DMS 273 (cell line): ENCODE measurements around the gene LCE1D.

Source experiments
- DNase-seq: peaks from one replicate; lab custom pipeline; 2025; ENCODE audit not compliant: unreplicated experiment; lab: John Stamatoyannopoulos, UW

The LCE1D gene

DNA sequence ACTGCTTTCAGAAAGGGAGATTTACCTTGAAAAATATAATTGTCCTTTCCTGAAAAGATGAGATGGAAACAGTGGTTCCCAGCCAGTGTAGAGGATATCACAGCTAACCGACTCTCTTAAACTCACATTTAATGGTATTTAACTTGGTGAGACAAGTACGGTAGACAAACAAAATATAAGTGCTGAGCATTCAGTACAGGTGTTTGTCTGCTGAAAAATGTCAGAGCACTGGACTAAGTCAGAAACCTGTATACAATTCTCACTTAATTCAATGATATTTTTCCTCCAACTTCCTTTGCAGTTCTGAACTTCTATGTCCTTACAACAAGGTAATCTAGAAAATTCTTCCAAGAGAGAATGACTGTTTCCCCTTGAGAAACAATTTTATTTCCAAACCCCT, 15.2 kb downstream of the LCE1D start, which contains the start of gene LCE1B:
Gene LCE1B, plus strand, starts transcription at position 301 of the 400 bp plus-strand sequence. CDS start 476 bp downstream, outside the sequence.
- no peak for DNase-seq

DNA sequence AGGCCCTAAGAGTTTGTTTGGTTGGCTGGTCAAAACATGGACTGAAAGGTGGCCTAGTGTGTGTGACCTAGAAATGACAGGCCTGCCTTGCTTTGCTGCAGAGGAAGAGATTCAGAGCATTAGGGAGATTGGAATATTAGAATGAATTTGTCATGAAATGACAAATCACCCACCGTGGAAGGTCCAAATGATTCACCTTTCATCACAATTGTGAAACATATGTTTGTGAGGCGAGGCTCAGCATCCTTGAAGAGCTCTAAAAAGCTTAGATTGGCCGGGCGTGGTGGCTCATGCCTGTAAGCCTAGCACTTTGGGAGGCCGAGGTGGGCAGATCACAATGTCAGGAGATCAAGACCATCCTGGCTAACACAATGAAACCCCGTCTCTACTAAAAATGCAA, 20.8 kb downstream of the LCE1D start:
- no peak for DNase-seq

DNA sequence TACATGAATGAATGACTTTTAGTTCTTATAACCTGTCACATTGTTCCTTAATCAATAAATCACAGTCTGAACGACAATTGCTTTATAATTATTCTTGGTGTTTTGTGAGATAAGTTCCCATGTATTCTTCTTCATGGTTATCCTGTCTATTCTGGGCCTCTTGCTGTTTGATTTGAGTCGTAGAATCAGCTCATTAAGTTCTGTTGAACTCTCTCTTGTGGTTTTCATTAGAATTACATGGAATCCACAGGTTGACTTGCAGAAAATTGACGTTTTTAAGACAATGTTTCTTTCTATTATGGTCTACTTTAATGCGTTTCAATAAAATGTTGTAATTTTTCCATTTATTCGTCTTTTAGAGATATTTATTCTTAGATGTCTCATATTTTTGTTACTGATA, 26.8 kb downstream of the LCE1D start:
- no peak for DNase-seq

DNA sequence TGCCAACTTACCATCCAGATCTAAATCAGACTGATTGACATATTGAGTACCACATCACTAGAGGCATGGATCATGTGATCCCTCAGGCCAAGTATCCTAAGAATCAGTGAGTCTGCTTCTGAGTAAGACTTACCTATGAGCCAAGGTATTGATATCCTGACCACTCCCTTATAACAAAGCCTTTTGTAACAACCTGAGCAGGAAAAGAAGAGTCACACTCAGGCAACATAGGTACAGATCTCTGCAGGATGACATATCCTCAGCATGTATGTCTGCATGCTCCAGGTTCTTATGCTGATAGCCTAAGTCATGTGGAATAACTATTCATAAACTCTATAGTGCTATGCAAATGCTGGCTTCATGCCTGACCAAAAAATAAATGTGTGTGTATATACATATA, 28.4 kb downstream of the LCE1D start:
- no peak for DNase-seq

DNA sequence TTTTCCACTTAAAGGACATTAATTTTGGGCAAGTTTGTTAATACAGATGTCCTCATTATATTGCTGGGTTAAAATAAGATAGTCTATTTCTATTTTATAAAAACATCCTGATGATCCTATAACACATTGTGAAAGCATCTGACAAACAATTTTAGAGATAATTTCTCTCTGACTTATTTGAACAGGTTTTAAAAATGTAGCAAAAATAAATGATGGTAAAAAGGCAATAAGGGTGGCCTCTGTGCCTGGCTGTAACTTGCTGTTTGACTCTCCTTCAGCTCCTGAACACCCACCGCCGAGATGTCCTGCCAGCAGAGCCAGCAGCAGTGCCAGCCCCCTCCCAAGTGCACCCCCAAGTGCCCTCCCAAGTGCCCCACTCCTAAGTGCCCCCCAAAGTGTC, 30.7 kb downstream of the LCE1D start, which contains the start of gene LCE1A:
Gene LCE1A, plus strand, starts transcription at position 301 of the 400 bp plus-strand sequence. Its CDS starts 0 bp downstream, at position 301.
- no peak for DNase-seq

DNA sequence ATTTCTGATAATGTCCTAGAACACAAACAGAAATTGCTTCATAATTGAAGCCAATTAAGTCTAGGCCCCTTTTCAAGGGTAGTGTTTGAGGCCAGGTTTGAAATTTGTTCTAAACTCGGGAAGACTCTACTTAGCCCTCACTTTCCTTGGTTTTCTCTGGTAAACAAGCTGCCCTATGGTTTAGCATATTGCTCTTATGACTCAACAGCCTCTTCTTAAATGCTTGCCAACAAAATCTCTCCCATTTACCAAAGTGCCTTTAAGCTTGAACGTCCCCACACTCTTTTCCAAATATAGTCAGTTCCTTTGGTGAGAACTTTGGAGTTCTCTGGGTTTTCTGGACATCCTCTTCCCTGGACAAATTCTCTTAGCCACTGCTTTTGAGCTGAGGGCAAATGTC, 40.3 kb downstream of the LCE1D start:
- DNase-seq = no peak

DNA sequence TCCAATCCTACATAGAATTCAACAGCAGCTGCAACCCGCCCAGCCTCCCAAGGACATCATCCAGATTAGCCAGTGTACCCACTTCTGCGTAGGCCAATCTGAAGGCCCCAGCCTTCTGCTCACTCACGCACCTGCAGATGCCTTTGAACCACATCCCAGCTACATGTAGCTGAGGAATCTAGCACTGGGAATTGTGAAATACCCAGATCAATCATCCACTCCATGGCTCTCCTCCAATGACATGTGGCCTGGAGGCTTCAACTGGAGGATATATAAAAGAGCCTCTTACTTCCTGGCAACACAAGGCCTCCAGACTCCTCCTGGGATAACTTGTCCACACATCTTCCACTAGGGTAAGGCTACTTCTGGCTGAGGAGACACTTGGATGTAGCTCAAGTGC, 46.0 kb downstream of the LCE1D start, which contains the start of gene LCE6A:
Gene LCE6A, plus strand, starts transcription at position 301 of the 400 bp plus-strand sequence. CDS start 665 bp downstream, outside the sequence.
- no peak for DNase-seq
